Forelimb muscle (tissue), 1 donor: ENCODE results near the gene DIAPH3. TPM values are rescaled to one million over a fixed set of nuclear protein-coding genes. Genes with fewer than 3 reads are reported as not detected.

Experiments
- DNase-seq: peaks from one replicate; pipeline ENCODE4 v3.0.0-alpha.2; 2013; ENCODE audit warnings: low read depth
- polyA plus RNA-seq: library from polyadenylated mRNA; unstranded; fragments of 120-200 nt; gene quantifications from one replicate; pipeline ENCODE4 v1.2.1, GENCODE V29; 2013; ENCODE audit not compliant: insufficient read length

DIAPH3 gene
- polyA plus RNA-seq, 1 donor, result 6.5 TPM

DNA sequence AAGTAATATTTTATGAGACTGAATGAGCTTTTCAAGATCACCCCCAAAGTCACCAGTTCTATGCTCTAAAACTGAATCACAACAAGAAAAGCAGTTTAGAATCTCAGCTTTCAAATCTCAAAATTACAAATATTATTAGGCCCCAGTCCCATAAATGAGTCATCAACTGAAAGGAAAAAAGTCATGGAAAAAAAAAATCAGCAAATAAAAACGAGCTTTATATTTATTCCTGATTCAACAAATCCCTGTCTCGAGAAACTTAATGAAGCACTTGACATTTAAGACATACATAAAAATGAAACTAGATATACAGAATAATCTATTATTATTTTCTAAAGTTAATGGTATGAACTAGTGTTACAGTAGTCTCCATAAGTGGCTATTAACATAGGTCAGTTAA, 203.0 kb downstream of the DIAPH3 start:
- no peak for DNase-seq

DNA sequence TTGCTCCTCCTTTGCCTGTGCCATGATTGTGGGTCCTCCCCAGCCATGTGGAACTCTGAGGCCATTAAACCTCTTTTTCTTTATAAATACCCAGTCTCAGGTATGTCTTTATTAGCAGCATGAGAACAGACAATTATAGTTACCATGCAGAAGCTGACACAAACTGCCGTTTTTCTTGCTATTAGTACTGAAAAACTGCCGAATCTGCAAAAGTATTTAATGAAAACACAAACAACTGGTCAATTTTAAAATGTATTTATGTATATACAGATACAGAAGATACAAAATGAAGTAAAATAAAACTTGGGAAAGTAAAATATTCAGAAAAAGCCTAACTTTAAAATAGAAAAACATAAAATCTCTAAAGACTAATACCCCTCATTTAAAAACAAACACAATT, 206.3 kb downstream of the DIAPH3 start:
- no peak for DNase-seq

DNA sequence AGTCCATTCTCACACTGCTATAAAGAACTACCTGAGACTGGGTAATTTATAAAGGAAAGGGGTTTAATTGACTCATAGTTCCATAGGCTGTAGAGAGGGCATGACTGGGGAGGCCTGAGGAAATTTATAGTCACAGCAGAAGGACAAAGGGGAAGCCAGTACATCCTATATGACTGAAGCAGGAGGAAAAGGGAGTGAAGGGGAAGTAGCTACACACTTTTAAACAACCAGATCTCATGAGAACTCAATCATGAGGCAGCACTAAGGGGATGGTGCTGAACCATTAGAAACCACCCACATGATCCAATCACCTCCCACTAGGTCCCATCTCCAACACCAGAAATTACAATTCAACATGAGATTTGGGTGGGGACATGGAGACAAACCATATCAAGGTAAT, 209.1 kb downstream of the DIAPH3 start:
- DNase-seq, result no peak

DNA sequence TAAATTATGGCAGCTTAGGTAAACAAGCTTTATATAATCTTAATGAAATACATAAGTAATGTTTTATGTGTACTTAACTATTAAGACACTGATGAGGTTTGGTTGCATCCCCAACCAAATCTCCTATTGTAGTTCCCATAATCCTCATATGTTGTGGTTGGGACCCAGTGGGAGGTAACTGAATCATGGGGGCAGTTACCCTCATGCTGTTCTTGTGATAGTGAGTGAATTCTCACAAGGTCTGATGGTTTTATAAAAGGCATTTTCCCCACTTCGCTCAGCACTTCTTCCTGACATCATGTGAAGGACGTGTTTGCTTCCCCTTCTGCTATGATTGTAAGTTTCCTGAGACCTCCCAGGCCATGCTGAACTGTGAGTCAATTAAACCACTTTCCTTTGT, 212.7 kb downstream of the DIAPH3 start:
- no peak for DNase-seq

DNA sequence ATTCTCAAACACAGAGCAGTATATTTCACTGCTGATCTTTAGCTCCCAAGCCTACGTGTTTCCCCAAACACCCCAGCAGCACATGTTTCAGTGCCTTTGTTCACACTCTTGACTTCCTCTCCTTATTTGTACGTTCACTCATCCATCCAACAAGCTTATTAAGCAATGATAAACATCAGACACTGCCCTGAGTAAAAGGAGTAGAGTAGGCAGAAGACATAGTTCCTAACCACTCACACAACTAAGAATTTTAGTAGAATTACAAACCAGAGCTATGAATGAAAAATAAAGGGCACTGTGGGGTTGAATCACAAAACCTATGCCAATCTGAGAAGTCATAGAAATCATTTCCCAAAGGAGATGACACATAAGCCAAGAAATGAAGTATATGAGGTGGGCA, 213.5 kb downstream of the DIAPH3 start:
- no peak for DNase-seq

DNA sequence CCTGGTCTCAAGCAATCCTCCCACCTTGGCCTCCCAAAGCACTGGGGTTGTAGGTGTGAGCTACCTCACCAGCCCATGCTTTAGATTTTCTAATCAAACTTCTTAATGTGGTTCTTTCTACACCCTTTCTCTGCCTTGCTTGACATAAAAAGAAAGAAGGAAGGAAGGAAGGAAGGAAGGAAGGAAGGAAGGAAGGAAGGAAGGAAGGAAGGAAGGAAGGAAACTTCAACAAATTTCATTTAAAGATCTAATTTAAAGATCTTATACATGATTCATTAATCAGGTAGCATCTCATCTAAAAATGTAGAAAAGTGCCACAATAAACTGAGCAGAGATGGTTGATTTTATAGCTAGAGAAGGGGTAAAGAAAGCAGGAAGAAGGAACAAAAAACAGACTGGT, 215.0 kb downstream of the DIAPH3 start:
- no peak for DNase-seq

DNA sequence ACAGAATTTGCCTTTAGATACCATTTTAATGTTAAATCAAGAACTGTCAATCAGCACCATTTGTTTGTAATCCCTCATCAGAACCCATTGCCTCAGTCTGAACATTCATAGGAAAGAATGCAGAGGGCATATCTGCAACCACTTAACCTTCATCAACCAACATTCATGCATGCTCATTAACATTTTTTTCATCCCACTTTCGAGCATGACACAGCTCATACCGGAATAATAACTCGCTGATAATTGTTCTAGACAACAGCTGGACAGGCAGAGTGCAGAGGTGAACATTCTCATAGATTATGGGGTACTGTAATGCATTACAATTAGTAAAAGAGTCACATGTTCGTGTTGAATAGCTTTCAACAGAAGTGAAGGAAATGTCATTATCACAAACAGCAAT, 216.8 kb downstream of the DIAPH3 start:
- DNase-seq, result no peak

DNA sequence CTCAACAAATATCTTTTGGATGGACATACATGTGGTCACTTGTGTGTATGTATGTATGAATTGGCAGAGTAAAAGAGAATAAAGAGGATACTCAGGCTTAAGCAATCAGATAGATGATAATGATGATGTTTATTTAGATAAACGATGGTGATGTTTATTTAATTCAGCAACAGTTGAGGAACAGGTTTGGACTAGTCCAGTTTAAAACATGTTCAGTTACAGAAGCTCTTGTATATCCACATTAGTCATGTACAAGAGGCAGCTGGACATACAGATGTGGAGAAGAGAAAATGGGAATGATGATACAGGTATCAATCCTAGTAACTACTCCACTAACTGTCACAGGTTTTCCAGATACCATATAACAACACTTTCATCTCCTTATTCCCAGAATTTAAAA, 232.1 kb downstream of the DIAPH3 start:
- DNase-seq, result no peak

DNA sequence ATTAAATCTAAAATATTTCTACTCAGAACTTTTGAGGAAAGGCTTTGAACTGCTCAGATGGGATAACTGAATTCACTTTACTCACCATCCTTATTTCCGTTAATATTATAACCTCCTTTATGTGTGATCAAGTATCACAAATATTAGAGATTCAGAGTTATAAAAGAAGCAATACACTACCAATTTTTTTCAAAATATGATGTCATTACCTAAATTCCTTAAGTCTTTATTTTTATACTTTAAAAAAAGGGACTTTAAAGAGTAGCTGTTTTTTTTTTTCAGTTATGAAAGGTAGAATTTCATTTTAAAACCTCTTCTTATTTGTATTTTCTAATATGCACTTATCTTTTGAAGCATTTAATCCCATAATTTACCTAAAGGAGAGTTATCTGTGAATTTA, 239.5 kb downstream of the DIAPH3 start:
- DNase-seq, result no peak

DNA sequence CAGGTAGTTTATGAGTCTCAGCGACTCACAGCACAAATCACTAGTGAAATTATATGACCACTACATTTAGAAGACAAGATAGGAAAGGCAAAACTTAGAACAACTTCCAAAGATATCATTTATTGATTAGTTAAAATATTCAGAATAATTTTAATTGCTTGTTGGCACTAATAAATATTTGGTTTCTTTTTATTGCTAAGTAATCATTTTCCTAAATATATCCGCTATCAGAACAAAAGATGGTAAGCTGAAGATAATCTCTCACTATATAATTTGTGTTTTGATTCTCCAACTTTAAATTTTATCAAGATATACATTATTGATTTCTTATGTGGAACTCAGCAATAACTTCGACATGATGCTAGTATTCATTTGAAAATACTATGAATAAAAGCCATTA, 248.5 kb downstream of the DIAPH3 start:
- no peak for DNase-seq

DNA sequence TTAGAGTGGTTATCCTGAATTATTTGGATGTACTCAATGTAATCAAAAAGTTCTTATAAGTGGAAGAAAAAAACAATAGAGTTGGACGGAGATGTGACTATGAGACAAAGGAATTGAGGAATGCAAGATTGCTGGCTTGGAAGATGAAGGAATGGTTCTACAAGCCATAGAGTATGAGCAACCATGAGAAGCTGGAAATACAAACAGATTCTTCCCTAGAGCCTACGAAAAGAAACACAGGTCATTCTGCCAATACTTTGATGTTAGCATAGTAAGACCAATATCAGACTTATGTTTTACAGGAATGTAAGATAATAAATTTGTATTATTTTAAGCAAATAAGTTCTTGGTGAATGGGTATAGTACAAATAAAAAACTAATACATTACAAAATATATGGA, 249.2 kb downstream of the DIAPH3 start:
- no peak for DNase-seq

DNA sequence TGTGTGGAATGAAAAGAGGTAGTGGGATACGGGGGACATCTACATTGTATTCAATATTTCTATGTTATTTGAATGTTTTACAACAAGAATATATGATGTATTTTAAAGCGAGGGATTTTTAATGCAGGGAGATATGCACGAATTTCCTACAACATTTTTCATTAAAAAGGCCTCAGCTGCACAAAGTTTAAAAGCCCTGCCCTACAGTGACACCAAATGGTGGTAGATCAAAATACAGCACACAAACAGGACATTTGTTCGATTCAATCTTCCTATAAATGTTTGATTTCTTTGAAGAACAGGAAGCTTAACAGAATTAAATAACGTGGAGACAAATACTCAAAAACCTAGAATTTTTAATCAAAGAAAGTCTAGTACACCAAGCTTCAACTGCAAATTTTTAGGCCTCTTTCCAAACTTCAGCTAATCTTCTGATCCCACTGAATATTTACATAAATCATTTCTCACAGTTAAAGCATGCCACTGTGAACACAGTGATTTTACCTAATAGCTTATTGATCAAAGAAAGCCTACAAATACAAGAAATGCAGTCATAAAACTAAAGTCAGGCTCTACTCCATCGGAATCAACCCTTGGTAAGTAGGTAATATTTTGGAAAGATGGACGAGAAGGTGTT, 257.2 kb downstream of the DIAPH3 start:
- DNase-seq, result peak; percentile 14

DNA sequence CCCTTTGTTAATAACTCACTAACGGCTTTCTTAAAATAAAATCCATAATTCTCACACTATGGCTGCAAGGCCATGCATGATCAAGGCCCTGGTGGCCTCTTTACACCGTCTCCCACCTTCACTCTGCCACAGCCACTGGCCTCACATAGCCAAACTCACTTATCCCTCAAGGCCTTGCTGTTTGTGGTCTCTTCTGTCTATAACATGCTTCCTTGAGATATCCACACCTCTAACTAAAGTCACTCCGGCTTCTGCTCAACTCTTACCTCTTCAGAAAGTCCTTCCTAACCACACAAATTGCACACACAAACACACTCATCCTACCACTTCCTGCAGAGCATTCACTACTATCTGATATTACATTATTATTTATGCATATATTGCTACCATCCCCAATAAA, 262.5 kb downstream of the DIAPH3 start:
- no peak for DNase-seq

DNA sequence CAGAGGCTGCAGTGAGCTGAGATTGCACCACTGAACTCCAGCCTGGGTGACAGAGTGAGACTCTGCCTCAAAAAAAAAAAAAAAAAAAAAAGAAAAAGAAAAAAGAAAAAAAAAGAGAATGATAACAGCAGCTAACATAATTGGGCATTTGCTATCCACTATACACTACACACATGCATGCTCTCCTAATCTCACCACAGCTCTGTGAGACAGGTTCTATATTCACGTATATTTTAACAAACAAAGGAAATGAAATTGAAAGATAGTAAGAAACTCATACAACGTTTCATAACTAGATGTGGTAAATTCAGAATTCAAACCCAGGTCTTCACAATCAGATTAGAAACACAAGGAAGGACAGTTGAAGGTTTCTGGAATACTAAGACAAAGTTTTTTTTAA, 265.7 kb downstream of the DIAPH3 start:
- DNase-seq, result no peak

DNA sequence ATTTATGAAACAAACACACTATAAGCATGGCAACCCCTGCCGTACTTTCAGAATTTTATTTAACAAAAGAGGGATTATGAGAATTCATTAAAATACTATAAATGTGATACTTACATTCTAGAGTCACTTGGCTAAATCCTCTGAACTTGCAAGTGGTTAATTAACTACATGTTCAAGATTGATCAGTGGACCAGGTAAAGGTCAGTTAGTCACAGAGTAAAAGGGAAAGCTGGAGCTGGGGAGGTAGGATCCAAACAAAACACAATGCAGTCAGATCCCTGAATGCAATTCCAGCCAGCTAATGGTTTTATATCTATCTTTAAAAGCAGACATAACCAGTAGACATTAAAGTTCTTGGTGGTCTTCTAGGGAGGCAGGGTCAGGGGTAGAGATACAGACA, 270.5 kb downstream of the DIAPH3 start:
- DNase-seq, result no peak

DNA sequence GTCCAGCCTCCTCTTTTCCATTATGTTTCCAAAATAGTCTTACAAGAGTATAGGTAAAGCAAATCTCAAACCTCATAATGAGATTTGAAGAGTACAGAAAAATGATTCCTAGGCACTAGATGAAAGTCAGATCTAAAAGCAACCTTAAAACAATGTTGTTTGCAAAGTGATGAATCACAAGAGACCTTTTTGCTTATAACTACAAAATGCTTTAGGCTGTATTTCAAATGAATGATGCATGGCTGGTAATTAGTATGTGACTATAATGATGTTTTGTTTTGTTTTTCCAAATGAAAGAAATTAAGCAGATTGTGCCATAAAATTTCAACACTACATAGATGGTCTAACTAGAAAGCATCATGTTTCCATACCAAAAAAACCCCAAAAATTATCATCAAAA, 272.7 kb downstream of the DIAPH3 start:
- DNase-seq, result no peak

DNA sequence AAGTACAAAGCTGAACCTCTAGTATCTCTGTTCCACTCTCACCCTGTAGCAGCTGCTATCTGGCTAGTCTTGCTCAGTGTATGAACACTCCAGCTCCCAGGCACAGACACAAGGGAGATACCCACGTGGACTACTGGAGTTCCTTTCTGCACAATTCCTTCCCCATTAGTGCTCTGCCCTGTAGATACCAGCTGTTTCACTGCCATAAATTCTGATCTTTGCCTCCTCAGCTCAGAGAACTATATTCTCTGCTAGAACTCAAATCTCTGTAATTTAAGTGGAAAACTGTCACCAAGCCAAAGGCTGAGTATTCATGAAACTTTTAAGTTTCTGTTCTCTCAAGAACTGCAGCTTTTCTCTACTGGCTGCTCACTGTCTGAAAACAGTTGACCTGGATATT, 273.7 kb downstream of the DIAPH3 start:
- peak; percentile 35 for DNase-seq

DNA sequence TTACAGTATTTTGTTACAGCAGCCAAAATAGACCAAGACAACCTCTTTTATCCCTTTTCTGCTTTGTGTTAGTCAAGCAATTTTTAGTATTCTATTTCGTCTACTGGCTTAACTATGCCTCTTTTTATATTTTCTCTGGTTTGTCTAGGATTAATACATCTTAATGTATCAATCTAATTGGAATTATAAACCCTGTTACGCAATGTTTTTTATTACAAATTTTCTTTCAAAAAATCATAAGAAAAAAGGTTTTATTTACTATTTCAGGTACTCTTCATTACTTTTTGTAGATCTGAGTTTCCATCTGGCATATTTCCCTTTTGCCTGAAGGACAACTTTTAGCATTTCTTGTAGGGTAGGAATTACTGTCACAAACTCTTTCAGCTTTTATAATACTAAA, 275.3 kb downstream of the DIAPH3 start:
- DNase-seq, result no peak

DNA sequence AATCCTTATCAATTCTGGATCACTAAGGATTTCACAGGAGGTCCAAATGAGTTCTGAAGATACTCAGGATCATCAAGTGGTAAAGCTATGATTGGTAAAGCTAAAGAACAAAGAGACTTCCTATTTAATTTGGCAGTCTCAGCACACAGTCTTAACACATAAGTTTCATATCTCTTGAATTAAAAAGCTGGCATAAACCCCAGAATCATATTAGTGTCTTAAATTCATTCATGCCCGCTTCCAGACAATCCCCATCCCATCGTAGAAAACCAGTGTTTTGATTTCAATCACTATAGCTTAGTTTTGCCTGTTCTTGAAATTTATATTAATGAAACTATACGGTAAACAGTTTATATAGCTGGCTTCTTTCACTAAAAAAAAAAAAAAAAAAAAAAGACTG, 278.7 kb downstream of the DIAPH3 start:
- DNase-seq, result no peak

DNA sequence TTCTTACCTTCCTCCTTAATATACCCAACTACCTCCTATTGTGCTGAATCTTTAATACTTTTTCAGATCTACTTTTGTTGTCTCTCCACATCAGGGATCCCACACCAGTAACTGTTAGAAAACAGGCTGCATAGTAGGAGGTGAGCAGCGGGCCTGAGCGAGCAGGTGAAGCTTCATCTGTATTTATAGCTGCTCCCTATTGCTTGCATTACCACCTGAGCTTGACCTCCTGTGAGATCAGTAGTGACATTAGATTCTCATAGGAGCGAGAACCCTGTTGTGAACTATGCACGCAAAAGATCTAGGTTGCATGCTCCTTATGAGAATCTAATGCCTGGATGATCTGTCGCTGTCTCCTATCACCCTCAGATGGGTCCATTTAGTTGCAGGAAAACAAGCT, 279.8 kb downstream of the DIAPH3 start:
- no peak for DNase-seq

DNA sequence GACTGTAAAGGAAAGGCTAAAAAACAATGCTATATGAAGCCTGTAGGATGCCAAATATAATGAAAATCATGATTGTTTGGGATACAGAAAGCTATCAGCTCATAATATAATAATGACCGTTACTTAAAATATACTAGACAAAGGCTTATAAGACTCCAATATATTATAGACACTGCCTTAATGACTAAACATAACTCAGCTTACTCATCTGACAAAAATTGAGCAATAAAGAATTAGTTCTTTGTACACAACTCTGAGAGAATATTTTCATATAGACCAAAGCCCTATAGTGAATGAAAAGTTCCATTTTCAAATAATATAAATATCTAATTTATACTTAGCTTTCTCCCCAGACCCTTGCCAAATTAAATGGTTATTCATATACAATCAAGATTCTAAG, 283.3 kb downstream of the DIAPH3 start:
- DNase-seq, result no peak

DNA sequence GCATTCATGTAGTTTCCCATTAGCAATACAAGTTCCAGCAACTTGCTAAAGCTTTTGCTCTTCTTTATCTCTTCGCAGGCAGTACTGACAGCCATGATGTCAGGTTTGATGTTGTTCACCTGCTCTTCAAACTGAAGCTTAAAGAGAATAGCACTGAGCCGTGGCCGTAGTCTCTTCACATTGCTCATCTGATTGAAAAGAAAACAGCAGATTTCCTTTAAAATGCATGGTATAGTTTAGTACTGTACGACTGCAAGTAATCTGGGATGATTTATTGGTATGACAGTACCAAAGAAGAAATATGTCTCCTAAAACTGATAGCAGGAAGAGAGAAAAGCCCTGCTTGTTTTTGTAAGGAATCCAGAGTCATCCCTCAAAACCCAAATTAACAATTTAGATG, 284.4 kb downstream of the DIAPH3 start:
- DNase-seq, result no peak

DNA sequence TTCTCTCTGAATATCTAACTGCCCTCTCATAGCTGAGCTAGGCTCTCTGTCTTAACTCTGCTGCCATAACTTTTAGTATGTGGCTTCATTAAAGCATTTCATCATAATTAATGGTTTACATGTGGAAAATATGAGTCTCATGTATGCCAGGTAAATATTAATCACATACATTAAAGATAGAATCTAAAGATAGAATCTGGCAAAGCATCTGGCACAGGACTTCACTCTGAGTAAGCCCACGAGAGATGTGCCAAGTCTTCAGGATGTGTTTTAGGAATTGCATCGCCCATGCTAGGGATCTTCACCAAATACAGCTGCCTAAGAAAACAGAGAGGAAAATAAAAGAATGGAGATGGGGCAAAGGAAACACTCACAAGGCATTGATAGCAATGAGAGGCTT, 285.8 kb downstream of the DIAPH3 start:
- DNase-seq, result no peak

DNA sequence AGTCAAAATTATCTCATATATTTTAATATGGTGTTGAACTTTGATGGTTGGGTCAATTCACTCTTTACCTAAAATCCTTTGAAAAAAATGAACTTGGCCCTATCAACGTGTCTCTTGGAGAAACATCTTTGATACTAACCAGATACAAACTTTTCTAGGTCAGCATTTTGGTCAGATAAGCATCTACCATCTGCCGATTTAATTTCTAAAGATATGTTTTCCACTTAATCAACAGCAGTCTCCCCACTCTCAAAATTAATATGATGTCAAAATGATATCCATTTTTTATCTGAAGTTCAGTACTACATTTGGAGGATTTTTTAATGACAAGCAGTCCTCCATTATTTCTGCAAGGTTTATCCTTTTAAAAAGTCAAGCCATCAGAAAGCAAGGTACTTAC, 288.8 kb downstream of the DIAPH3 start:
- DNase-seq, result no peak

DNA sequence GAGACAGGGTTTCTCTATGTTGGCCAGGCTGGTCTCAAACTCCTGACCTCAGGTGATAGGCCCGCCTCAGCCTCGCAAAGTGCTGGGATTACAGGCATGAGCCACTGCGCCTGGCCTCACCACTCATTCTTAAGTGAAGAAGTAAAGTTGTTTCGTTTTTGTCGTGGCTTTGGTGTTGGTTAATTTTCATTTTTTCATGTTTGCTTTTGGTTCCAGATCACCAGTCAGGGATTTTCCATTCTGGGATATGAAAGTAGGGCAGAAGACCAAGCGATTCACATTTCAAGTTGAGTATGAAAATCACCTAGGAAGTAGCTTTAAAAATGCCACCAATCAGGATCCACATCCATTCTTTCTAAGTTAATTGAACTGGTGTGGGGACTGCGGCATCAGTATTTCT, 289.9 kb downstream of the DIAPH3 start:
- no peak for DNase-seq
